A673 (cell line): ENCODE data around the gene HNRNPA3.

Experiments
- CTCF ChIP-seq: fragments of 300-800, 200-600 bp; sonication (generic); conservative IDR thresholded peaks from 2 replicates; pipeline ENCODE4 v1.5.1; 2017; ENCODE audit warnings: low read depth, mild to moderate bottlenecking, antibody characterized with exemption, low read length, moderate library complexity, mixed read lengths
- EZH2 ChIP-seq: fragments of 200-600 bp; sonication (generic); IDR thresholded peaks from 2 replicates; pipeline ENCODE4 v1.6.1; 2017; ENCODE audit warnings: borderline replicate concordance, low read depth, mild to moderate bottlenecking, mixed read lengths, antibody characterized with exemption, low read length; ENCODE audit not compliant: poor library complexity, severe bottlenecking

- TF ChIP-seq EZH2 (no peak), CTCF (no peak)
Observed at GRCh38 chr2:177242121-177242987, 29.8 kb downstream of the HNRNPA3 start.
